Measurements from ENCODE around the gene LRRC49. TPM values are rescaled to one million over a fixed set of nuclear protein-coding genes. Genes with fewer than 3 reads are reported as not detected.
"Not testable (repeated sequence)": the region's sequence is repeated elsewhere in the genome, so short reads cannot be mapped to it uniquely, and the experiment has no call there.

Gene LRRC49
- total RNA-seq, 3 donors from 2014 or later = not detected

DNA sequence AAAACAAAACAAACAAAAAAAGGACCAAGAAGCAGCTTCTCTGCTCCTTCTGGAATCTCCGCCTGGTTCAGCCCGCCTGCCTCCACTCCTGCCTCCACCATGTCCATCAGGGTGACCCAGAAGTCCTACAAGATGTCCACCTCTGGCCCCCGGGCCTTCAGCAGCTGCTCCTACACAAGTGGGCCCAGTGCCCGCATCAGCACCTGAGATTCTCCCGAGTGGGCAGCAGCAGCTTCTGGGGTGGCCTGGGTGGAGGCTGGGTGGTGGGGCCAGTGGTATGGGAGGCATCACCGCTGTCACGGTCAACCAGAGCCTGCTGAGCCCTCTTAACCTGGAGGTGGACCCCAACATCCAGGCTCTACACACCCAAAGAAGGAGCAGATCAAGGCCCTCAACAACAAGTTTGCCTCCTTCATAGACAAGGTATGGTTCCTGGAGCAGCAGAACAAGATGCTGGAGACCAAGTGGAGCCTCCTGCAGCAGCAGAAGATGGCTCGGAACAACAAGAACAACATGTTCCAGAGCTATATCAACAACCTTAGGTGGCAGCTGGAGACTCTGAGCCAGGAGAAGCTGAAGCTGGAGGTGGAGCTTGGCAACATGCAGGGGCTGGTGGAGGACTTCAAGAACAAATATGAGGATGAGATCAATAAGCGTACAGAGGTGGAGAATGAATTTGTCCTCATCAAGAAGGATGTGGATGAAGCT lies 33.9 kb upstream of the LRRC49 start:
- H3K27me3 Mint-ChIP-seq (ENCODE audit: low read depth) = peaks cover 41% of the 10 kb centered on the region

GRCh38 chr15:70859322-70859908 lies 33.2 kb upstream of the LRRC49 start:
- ATAC-seq (no peak), DNase-seq (no peak)
- Mint-ChIP-seq H3K27me3 (ENCODE audit: low read depth) (peaks cover 38% of the 10 kb centered on the region), H3K4me1 (ENCODE audit: low read depth) (peaks cover 3% of the 10 kb centered on the region), H3K4me3 (no peak overlapping the region), H3K9me3 (no peaks in the 10 kb centered on the region), H3K36me3 (ENCODE audit: insufficient read depth) (no peaks in the 10 kb centered on the region)

More for the DNA sequence above, 33.9 kb upstream of the LRRC49 start:
- not testable (repeated sequence) for DNase-seq; H3K9me3 Mint-ChIP-seq; H3K36me3 Mint-ChIP-seq (ENCODE audit: insufficient read depth); ATAC-seq; H3K4me1 Mint-ChIP-seq (ENCODE audit: low read depth); H3K4me3 Mint-ChIP-seq

DNA sequence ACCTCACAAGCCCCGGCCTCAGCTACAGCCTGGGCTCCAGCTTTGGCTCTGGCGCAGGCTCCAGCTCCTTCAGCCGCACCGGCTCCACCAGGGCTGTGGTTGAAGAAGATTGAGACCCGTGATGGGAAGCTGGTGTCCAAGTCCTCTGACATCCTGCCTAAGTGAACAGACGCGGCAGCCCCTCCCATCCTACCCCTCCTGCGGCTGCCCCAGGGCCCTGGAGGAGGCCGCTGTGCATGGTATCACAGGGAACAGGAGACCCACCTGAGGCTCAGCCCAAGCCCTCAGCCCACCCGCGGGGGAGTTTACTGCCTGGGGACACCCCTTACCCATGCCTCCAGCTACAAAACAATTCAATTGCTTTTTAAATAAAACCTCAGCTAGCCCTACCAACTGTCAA lies 32.6 kb upstream of the LRRC49 start:
- no peaks in the 10 kb centered on the region for H3K9me3 Mint-ChIP-seq
- no peaks in the 10 kb centered on the region for H3K4me1 Mint-ChIP-seq (ENCODE audit: low read depth)
- H3K4me3 Mint-ChIP-seq = no peak overlapping the region
- ATAC-seq = no peak
- no peak for DNase-seq
- peaks cover 32% of the 10 kb centered on the region for H3K27me3 Mint-ChIP-seq (ENCODE audit: low read depth)
- H3K36me3 Mint-ChIP-seq (ENCODE audit: insufficient read depth) = no peaks in the 10 kb centered on the region

DNA sequence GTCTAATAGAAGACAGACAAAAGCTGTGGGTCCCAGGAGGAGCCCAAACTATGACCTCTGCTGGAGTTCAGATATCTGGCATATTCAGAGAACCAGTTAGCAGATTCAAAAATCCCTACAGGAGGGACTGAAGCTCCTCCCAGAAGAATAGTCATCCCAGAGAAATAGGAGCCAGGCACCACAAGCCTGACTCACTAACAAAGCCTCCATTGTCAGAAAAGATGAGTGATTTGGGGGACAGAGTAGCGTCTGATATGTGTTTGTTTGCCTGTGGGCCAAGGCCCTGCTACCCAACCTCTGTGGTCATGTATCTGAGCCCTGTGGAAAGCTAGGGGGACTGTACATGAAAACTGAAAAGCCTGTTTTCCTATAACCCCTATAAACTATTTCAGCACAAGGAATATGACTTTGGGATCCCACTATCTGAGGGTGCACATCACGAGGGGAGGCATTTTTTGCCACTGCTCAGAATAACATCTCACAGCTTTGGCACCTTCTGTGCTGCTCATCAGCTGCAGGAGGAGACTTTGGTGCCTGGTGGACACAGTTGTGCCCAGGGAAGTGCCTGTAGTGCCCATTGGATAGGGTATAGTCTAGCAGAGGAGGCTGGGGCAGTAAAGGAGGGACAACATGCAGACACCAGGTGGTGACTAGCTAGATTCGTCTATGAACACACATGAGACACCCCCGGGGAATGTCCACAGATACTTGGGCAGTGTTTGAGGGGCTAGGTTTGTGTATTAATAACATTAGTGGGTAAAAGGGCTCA lies 29.0 kb upstream of the LRRC49 start:
- no peak for DNase-seq
- Mint-ChIP-seq H3K4me3 (no peak overlapping the region), H3K27me3 (ENCODE audit: low read depth) (peaks cover 21% of the 10 kb centered on the region), H3K4me1 (ENCODE audit: low read depth) (no peaks in the 10 kb centered on the region), H3K9me3 (no peaks in the 10 kb centered on the region), H3K36me3 (ENCODE audit: insufficient read depth) (no peaks in the 10 kb centered on the region)
- ATAC-seq = no peak

DNA sequence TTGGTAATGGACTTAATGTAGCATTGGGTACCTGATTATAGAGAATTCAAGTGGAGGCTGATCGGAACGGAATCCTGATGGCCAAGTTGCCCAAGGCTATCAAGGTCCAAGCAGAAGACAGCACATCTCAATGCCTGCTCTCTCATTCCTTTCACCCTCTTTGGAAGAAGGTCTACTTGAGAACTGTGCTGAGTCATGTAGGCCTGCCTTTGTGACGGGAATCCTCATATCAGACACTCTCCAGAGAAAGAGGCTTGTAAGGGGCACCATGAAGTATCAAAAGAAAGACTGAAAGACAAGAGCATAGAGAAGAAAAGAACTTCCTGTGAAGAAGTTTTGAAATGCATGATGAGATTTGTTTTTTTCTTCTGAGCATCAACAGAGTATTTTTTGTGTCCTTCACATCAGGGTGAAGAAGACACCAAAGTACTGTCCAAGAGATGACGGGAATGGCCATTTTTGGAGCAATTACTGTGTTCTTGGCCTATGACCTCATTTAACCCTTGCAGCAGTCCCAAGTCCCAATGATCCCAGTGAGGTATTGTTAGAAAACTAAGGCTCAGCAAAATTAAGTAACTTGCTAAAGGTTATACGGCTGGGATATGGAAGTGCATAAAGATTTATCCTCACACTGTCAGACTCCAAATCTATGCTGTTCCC lies 25.5 kb upstream of the LRRC49 start:
- H3K36me3 Mint-ChIP-seq (ENCODE audit: insufficient read depth) = no peaks in the 10 kb centered on the region
- no peaks in the 10 kb centered on the region for H3K4me1 Mint-ChIP-seq (ENCODE audit: low read depth)
- no peaks in the 10 kb centered on the region for H3K9me3 Mint-ChIP-seq
- H3K4me3 Mint-ChIP-seq = no peak overlapping the region
- peaks cover 7% of the 10 kb centered on the region for H3K27me3 Mint-ChIP-seq (ENCODE audit: low read depth)
- ATAC-seq (no peak), DNase-seq (no peak)

DNA sequence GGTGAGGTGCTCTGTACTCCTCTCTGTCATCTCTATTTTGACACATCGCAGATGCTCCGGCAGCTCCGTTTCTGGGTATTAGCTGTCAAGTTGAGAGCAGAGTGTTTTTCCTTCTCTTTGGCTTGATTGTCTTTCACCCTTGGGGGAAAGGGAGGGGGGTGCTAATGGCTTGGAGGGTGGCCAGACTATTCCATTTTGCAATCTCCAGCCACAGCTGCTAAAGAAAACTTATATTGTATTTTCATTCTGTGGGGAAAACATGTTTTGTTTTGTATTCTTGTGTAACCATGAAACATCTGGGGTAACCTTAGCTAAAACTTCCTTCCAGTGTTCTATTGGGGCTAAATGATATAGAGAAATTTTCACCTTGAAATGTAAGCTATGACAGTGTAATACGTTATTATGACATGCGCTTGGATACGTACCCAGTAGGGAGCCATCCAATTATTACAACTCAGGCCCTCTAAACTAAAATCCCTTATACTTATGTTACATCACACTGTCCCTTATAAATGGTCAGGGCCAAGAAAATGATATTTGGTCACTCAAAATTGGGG lies 24.6 kb upstream of the LRRC49 start:
- peaks cover 7% of the 10 kb centered on the region for H3K27me3 Mint-ChIP-seq (ENCODE audit: low read depth)
- H3K9me3 Mint-ChIP-seq = no peaks in the 10 kb centered on the region
- no peaks in the 10 kb centered on the region for H3K4me1 Mint-ChIP-seq (ENCODE audit: low read depth)
- DNase-seq (no peak), ATAC-seq (no peak)
- H3K36me3 Mint-ChIP-seq (ENCODE audit: insufficient read depth) = no peaks in the 10 kb centered on the region
- H3K4me3 Mint-ChIP-seq = no peak overlapping the region

GRCh38 chr15:70869346-70869745 lies 23.3 kb upstream of the LRRC49 start:
- Mint-ChIP-seq H3K4me1 (ENCODE audit: low read depth) (no peaks in the 10 kb centered on the region), H3K36me3 (ENCODE audit: insufficient read depth) (no peaks in the 10 kb centered on the region), H3K27me3 (ENCODE audit: low read depth) (peaks cover 19% of the 10 kb centered on the region), H3K9me3 (peaks cover 4% of the 10 kb centered on the region), H3K4me3 (no peak overlapping the region)
- DNase-seq (no peak), ATAC-seq (no peak)

DNA sequence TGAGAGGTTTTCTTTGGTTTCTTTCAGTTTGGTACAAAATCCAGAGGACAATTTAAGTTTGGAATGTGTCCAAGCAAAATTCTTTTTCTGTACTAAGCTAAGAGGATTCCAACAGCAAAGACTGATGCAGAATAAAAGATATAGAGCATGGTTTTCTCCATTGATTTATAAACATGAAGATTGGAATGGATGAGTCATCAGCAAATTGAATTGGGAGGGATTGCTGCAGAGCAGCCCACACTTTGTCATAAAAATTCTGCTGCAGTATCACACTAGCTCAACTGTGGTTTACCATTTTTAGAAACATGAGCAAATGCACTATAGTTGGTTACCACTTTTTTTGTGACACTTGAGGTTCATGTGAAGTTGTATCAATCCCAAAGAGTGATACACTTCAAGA lies 22.6 kb upstream of the LRRC49 start:
- peaks cover 25% of the 10 kb centered on the region for H3K27me3 Mint-ChIP-seq (ENCODE audit: low read depth)
- DNase-seq (no peak), ATAC-seq (peak in 1 of 2 donors; percentile 25)
- H3K4me1 Mint-ChIP-seq (ENCODE audit: low read depth) = no peaks in the 10 kb centered on the region
- H3K9me3 Mint-ChIP-seq = peaks cover 4% of the 10 kb centered on the region
- H3K4me3 Mint-ChIP-seq = no peak overlapping the region
- H3K36me3 Mint-ChIP-seq (ENCODE audit: insufficient read depth) = no peaks in the 10 kb centered on the region

GRCh38 chr15:70871490-70871889 lies 21.1 kb upstream of the LRRC49 start:
- DNase-seq; ATAC-seq; H3K4me1 Mint-ChIP-seq (ENCODE audit: low read depth); H3K9me3 Mint-ChIP-seq; H3K36me3 Mint-ChIP-seq (ENCODE audit: insufficient read depth); H3K4me3 Mint-ChIP-seq: not testable (repeated sequence)
- peaks cover 27% of the 10 kb centered on the region for H3K27me3 Mint-ChIP-seq (ENCODE audit: low read depth)

GRCh38 chr15:70873232-70874054 lies 19.2 kb upstream of the LRRC49 start:
- Mint-ChIP-seq H3K9me3 (peaks cover 4% of the 10 kb centered on the region), H3K27me3 (ENCODE audit: low read depth) (peaks cover 25% of the 10 kb centered on the region), H3K4me3 (no peak overlapping the region), H3K4me1 (ENCODE audit: low read depth) (no peaks in the 10 kb centered on the region), H3K36me3 (ENCODE audit: insufficient read depth) (no peaks in the 10 kb centered on the region)
- no peak for ATAC-seq
- DNase-seq = no peak

DNA sequence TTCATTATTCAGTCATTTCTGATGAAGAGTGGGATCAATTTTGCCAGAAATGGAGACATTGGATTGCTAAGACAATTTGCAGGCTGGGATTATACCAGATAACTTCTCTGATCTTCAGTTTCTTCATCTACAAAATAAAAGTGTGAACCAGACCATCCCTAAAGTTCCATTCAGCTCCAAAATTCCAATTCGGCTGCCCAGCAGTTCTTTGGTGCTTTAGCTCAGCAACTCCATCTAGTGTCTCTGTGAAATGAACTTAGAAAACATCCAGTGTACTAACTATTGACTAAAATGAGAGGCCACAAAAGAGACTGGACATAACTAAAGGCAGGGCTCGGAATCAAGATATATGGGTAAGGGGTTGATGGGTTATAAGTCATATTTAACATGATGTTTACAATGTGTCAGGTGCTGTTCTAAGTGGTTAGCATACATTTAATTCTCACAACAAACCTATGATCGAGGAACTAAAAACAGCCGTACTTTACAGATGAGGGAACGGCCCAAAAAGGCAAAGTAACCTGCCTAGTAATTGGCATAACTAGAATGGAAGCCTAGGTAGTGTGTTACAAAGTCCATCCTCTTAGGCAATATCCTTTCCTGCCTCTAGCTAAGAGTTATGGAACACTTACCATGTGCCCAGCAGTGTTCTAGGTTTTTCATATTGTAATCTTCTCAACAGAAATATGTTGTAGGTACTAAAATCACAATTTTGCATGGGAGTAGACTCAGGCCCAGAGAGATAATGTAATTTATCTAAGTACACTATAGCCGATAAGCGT lies 17.4 kb upstream of the LRRC49 start:
- Mint-ChIP-seq H3K27me3 (ENCODE audit: low read depth) (peaks cover 40% of the 10 kb centered on the region), H3K36me3 (ENCODE audit: insufficient read depth) (no peaks in the 10 kb centered on the region), H3K4me3 (no peak overlapping the region), H3K9me3 (peaks cover 4% of the 10 kb centered on the region), H3K4me1 (ENCODE audit: low read depth) (no peaks in the 10 kb centered on the region)
- DNase-seq = no peak
- ATAC-seq = no peak

DNA sequence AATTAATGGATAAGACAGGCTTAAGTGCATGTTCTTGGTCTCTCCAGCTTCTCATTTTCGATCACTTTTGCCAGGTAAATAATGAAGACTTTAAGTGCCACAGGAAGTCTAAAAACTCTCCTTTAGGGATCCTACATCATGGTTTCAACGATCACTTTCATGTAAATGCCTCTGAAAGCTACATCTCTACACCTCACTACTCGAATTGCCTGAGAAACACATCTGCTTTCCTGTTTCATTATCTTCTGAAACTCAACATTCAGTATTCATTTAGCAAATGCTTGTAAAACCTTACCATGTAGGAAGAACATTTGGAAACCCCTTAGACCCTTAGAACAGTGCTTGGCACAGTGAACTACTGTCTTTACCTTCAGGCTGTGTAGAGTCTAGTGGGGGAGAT lies 16.6 kb upstream of the LRRC49 start:
- H3K36me3 Mint-ChIP-seq (ENCODE audit: insufficient read depth) = no peaks in the 10 kb centered on the region
- H3K4me1 Mint-ChIP-seq (ENCODE audit: low read depth) = no peaks in the 10 kb centered on the region
- H3K27me3 Mint-ChIP-seq (ENCODE audit: low read depth) = peaks cover 42% of the 10 kb centered on the region
- H3K4me3 Mint-ChIP-seq = no peak overlapping the region
- H3K9me3 Mint-ChIP-seq = peaks cover 4% of the 10 kb centered on the region
- ATAC-seq (no peak), DNase-seq (no peak)

GRCh38 chr15:70876683-70877082 lies 15.9 kb upstream of the LRRC49 start:
- Mint-ChIP-seq H3K36me3 (ENCODE audit: insufficient read depth) (no peaks in the 10 kb centered on the region), H3K4me1 (ENCODE audit: low read depth) (no peaks in the 10 kb centered on the region), H3K4me3 (no peak overlapping the region), H3K9me3 (peaks cover 4% of the 10 kb centered on the region), H3K27me3 (ENCODE audit: low read depth) (peaks cover 42% of the 10 kb centered on the region)
- no peak for ATAC-seq
- no peak for DNase-seq
